IPS DF 6.9 (cell line): ENCODE results near the gene DCLK1.

Experiments
- DNase-seq: peaks from one replicate; pipeline ENCODE4 v3.0.0-alpha.2; 2013; ENCODE audit warnings: low read depth, low spot score
- H3K27ac ChIP-seq: one replicate; pipeline ENCODE4 v1.5.1; 2013; ENCODE audit warnings: low read length, control low read depth
- H3K27me3 ChIP-seq: 2 replicates; pipeline ENCODE4 v1.6.1; 2013; ENCODE audit warnings: mild to moderate bottlenecking, low read length; ENCODE audit not compliant: control insufficient read depth, insufficient read depth
- H3K36me3 ChIP-seq: 2 replicates; pipeline ENCODE4 v1.6.1; 2013; ENCODE audit warnings: low read length; ENCODE audit not compliant: control insufficient read depth, insufficient read depth
- H3K4me1 ChIP-seq: 2 replicates; pipeline ENCODE4 v1.6.1; 2013; ENCODE audit warnings: low read length; ENCODE audit not compliant: control insufficient read depth, insufficient read depth
- H3K4me3 ChIP-seq: 2 replicates; pipeline ENCODE4 v1.5.1; 2013; ENCODE audit warnings: mild to moderate bottlenecking, low read length
- H3K9me3 ChIP-seq: 2 replicates; pipeline ENCODE4 v1.6.1; 2013; ENCODE audit warnings: low read length, inconsistent platforms; ENCODE audit not compliant: control insufficient read depth, insufficient read depth
- WGBS: extraction: QIAGEN DNeasy Blood & Tissue Kit; methylation state at CpG from one replicate; pipeline ENCODE4 v1.1.7; 2013; ENCODE audit warnings: mixed read lengths, missing lambda C conversion rate; ENCODE audit not compliant: insufficient read length, insufficient coverage; 5-methylcytosine and 5-hydroxymethylcytosine counted together

Gene DCLK1

GRCh38 chr13:36132376-36132775 lies 1.2 kb upstream of the DCLK1 start:
- peaks cover 17% of the 10 kb centered on the region for H3K27me3 ChIP-seq
- no peaks in the 10 kb centered on the region for H3K9me3 ChIP-seq
- peaks cover 3% of the 10 kb centered on the region for H3K4me1 ChIP-seq
- no peaks in the 10 kb centered on the region for H3K36me3 ChIP-seq
- no peak overlapping the region for H3K4me3 ChIP-seq
- WGBS = no CpG with 5 or more reads among the region's 1 CpG
- DNase-seq = no peak
- H3K27ac ChIP-seq = no peak overlapping the region

DNA sequence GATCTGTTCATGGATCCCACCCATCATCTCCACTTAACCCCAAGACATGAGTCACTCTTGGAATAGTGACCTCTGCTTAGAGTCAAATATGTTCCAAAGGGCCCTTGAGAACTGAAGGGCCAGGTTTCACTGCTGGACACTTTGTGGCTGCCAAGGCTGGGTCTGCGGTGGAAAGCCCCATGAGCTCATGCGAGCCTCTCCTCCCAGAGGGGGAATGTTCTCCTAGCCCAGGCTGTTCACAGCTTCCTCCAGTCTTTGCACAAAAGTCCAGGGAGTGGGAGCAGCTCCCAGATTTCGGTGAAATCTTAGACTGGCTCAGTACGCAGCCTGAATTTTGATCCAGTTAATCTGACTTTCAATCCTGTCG lies 732 bp upstream of the DCLK1 start:
- no CpG with 5 or more reads among the region's 5 CpGs for WGBS
- Histone ChIP-seq H3K27ac (no peak overlapping the region), H3K27me3 (peaks cover 17% of the 10 kb centered on the region), H3K4me1 (peaks cover 3% of the 10 kb centered on the region), H3K4me3 (no peak overlapping the region), H3K36me3 (no peaks in the 10 kb centered on the region), H3K9me3 (no peaks in the 10 kb centered on the region)
- no peak for DNase-seq

- no peaks in the 10 kb centered on the region for H3K36me3 ChIP-seq
- WGBS = no CpG with 5 or more reads among the region's 61 CpGs
- H3K4me1 ChIP-seq = peaks cover 3% of the 10 kb centered on the region
- H3K27ac ChIP-seq = no peak overlapping the region
- peaks cover 17% of the 10 kb centered on the region for H3K27me3 ChIP-seq
- H3K4me3 ChIP-seq = peak overlapping the region; percentile 49; the same call in 1 of the 2 replicates
- DNase-seq = no peak
- H3K9me3 ChIP-seq = no peaks in the 10 kb centered on the region
Observed at GRCh38 chr13:36130552-36131221, 495 bp downstream of the DCLK1 start.

DNA sequence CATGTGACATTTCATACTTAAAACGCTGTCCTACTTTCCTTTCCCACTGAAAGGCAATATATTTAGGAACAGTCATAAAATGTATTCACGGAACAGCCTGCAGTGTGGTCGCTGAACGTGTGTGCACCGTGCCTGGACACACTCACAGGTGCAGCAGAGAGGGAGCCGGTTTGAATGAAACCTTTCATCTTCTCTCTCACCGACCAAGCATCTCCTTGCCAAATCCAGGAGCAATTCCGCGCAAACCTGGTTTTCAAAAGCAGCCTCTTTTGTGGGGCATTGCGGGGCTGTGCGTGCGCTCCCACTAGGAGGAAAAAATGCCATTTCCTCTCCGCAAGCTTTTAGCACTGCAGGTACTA lies 1.0 kb downstream of the DCLK1 start:
- Histone ChIP-seq H3K27me3 (peaks cover 17% of the 10 kb centered on the region), H3K27ac (no peak overlapping the region), H3K4me3 (peak overlapping the region; percentile 49; the same call in 1 of the 2 replicates), H3K4me1 (peaks cover 3% of the 10 kb centered on the region), H3K9me3 (no peaks in the 10 kb centered on the region), H3K36me3 (no peaks in the 10 kb centered on the region)
- no peak for DNase-seq
- WGBS = no CpG with 5 or more reads among the region's 13 CpGs

DNA sequence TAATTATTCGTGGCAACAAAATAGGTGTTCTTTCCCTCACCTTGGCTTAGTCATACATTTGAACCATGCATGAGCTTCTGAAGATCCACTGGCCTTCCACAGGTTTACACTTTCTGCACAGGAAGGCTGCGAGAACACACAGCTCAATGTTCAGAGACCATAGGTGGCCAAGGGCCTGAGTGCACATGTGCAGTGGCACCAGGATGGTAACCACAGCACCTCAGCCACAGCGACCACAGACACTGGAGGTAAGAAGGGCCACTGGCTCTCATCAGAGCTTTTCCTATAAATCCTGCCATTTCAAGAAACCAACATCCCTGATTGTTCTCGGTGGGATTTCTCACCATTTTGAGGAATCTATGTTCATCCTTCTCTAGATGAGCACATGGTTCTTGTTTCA lies 1.6 kb downstream of the DCLK1 start:
- WGBS = no CpG with 5 or more reads among the region's 4 CpGs
- H3K4me3 ChIP-seq = no peak overlapping the region
- no peaks in the 10 kb centered on the region for H3K9me3 ChIP-seq
- no peak overlapping the region for H3K27ac ChIP-seq
- no peaks in the 10 kb centered on the region for H3K36me3 ChIP-seq
- H3K4me1 ChIP-seq = peaks cover 3% of the 10 kb centered on the region; the same call in 1 of the 2 replicates
- DNase-seq = no peak
- H3K27me3 ChIP-seq = peaks cover 17% of the 10 kb centered on the region

DNA sequence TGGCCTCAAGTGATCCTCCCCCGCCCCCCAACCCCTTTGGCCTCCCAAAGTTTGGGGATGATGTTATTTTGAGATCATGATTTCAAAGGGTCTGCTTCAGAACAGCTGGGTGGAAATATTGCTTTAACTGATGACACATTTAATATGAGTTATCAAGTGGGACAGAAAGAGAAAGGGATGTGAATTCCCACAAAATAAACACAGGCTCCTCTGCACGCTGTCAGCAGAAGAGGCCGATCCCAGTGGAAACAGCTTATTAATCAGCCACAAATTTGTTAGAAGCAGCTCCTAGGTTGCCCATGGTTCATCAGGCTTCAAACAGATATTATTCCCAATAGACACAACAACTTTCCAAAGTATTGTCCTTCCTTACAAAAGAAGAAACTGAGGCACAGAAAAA lies 4.7 kb downstream of the DCLK1 start:
- no peak for DNase-seq
- Histone ChIP-seq H3K4me3 (no peak overlapping the region), H3K4me1 (peaks cover 1% of the 10 kb centered on the region; the same call in 1 of the 2 replicates), H3K9me3 (no peaks in the 10 kb centered on the region), H3K27me3 (peaks cover 14% of the 10 kb centered on the region), H3K27ac (no peak overlapping the region), H3K36me3 (no peaks in the 10 kb centered on the region)
- no CpG with 5 or more reads among the region's 3 CpGs for WGBS

- Histone ChIP-seq H3K4me3 (no peak overlapping the region), H3K27me3 (peaks cover 13% of the 10 kb centered on the region), H3K27ac (no peak overlapping the region), H3K9me3 (no peaks in the 10 kb centered on the region), H3K4me1 (no peaks in the 10 kb centered on the region), H3K36me3 (no peaks in the 10 kb centered on the region)
- no CpG with 5 or more reads among the region's 28 CpGs for WGBS
- DNase-seq = no peak
Observed at GRCh38 chr13:36125841-36126240, 5.3 kb downstream of the DCLK1 start.

DNA sequence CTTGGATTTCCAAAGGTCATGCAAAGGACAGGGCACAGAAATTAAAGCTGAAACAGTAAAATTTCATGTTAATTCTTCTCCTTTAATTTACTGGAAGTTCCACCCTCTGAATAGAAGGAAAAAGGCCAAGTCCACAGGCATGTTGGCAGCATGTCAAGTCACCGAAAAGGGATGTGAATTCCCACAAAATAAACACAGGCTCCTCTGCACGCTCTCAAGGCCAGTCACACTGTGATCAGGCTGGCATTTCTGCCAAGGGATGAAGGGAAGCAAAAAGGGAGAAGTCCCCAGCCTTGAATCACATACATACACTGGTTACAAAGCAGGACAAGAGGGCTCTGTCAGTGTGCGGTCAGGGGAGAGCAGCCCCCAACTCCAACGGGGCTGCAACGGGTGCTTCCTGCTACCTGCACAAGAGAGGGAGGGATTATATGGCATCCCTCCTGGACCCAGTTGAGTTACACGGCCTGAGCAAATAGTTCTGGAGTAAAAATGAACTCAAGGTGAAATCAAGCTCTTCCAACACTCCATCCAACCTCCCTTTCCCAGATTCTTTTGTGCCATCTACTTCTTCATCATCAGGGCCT lies 6.9 kb downstream of the DCLK1 start:
- Histone ChIP-seq H3K36me3 (no peaks in the 10 kb centered on the region), H3K9me3 (no peaks in the 10 kb centered on the region), H3K27me3 (peaks cover 2% of the 10 kb centered on the region; the same call in 1 of the 2 replicates), H3K27ac (no peak overlapping the region), H3K4me1 (no peaks in the 10 kb centered on the region), H3K4me3 (no peak overlapping the region)
- WGBS = no CpG with 5 or more reads among the region's 6 CpGs
- no peak for DNase-seq

DNA sequence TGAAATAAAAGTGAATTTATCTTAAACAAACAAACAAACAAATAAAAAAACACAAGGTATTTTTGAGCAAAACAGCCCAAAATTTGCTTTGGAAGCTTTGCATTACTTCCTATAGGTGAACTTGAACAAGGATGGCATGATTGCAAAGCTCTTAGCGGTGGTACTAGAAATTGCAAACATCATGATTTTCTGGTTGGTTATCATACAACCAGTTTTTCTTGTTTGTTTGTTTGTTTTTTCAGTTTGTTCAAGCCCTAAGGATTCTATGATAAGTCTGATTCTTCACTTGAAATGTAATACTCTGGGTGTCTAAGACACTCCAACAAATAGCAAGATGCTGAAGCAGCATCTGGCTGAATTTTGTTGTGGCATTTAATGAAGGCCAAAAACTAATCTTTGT lies 15.9 kb downstream of the DCLK1 start:
- H3K4me1 ChIP-seq = no peaks in the 10 kb centered on the region
- DNase-seq = no peak
- no peaks in the 10 kb centered on the region for H3K27me3 ChIP-seq
- H3K9me3 ChIP-seq = no peaks in the 10 kb centered on the region
- WGBS = no CpG with 5 or more reads among the region's 1 CpG
- H3K4me3 ChIP-seq = no peak overlapping the region
- no peak overlapping the region for H3K27ac ChIP-seq
- no peaks in the 10 kb centered on the region for H3K36me3 ChIP-seq

DNA sequence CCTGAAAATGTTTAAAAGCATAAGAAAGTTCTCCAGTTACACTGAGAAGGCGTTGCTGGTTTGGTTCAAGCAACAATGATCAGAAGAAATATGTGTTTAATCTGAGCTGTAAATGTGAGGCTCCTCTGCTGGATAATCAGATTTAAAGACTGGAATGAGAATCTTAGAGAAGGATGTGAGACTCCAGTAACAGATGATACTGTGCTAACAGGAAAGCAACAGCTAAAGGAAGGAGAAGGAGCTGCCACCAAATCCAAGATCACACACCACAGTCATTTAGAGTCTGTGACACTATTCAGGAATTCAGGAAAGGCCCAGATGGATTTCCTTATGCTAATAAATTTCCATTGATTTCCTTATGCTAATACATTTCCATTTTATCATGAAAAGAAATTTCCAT lies 16.9 kb downstream of the DCLK1 start:
- Histone ChIP-seq H3K4me3 (no peak overlapping the region), H3K27me3 (no peaks in the 10 kb centered on the region), H3K4me1 (no peaks in the 10 kb centered on the region), H3K27ac (no peak overlapping the region), H3K36me3 (no peaks in the 10 kb centered on the region), H3K9me3 (no peaks in the 10 kb centered on the region)
- no peak for DNase-seq
- no CpG with 5 or more reads among the region's 1 CpG for WGBS

- Histone ChIP-seq H3K9me3 (no peaks in the 10 kb centered on the region), H3K4me3 (no peak overlapping the region), H3K36me3 (no peaks in the 10 kb centered on the region), H3K27ac (no peak overlapping the region), H3K4me1 (no peaks in the 10 kb centered on the region), H3K27me3 (no peaks in the 10 kb centered on the region)
- WGBS = no CpG with 5 or more reads among the region's 2 CpGs
- no peak for DNase-seq
Observed at GRCh38 chr13:36108954-36109353, 22.2 kb downstream of the DCLK1 start.
